Hypothalamus (tissue), 51 donors: ENCODE results near the gene CAMK2N2.

Experiments used
- DNase-seq, 51 donors: peaks; one replicate each; lab custom pipeline; 2025; lab: John Stamatoyannopoulos, UW

Gene CAMK2N2

GRCh38 chr3:184261270-184261853, at the start of gene CAMK2N2:
CAMK2N2 (minus strand) TSS chr3:184261553; CDS start chr3:184261285, 268 bp downstream.
- peak in 41 of 51 donors; percentile 19 to 78 (median 55) for DNase-seq

DNA sequence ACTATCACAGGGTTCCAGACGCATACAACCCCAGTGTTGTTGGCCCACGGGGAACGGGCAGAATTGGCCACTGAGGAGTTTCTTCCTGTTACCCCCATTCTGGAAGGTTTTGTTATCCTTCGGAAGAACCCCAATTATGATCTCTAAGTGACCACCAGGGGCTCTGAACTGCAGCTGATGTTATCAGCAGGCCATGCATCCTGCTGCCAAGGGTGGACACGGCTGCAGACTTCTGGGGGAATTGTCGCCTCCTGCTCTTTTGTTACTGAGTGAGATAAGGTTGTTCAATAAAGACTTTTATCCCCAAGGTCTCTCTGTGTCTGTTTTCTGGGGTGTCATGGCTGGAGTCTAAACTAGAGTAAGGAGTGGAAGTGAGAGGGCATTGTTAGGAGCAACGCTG, 47.4 kb upstream of the CAMK2N2 start:
- DNase-seq = no peak

GRCh38 chr3:184307915-184308314, 46.6 kb upstream of the CAMK2N2 start:
- DNase-seq = no peak

DNA sequence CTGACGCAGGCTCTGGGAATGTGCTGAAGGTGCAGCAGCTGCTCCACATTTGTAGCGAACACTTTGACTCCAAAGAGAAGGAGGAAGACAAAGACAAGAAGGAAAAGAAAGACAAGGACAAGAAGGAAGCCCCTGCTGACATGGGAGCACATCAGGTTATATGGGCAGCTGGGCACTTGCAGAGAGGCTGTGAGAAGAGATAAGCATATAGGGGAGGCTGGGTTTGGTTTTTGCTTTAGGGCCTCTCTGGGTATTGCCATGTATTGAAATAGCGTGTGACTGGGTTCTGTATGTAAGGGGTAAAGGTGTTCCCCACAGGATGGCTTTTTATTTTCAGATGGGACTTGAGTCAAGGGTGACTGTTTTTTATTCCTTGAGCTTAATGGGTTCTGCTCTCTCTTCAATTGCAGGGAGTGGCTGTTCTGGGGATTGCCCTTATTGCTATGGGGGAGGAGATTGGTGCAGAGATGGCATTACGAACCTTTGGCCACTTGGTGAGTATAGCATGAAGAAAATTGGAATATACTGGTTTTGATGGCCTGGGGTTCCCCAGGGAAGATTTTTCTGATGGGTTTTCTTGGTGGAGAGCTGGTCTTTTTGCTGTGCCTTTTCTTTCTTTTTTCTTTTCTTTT, 45.1 kb upstream of the CAMK2N2 start:
- no peak for DNase-seq

DNA sequence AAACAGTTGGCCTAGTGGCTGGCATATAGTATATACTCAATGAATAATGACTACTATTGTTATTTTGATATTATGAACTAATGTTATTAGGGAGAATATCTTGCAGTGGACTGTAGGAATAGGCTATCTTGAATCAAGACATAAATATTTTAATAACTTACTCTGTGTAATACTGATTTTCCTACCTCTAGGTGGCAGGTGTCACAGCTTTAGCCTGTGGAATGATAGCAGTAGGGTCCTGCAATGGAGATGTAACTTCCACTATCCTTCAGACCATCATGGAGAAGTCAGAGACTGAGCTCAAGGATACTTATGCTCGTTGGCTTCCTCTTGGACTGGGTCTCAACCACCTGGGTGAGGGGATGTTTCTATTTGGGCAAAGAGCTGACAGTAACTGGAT, 44.2 kb upstream of the CAMK2N2 start:
- DNase-seq = no peak

- no peak for DNase-seq
These were observed 39.0 kb upstream of the CAMK2N2 start for GRCh38 chr3:184300378-184300720.

- DNase-seq = peak in 1 of 51 donors; percentile 33
These were observed 38.4 kb upstream of the CAMK2N2 start for GRCh38 chr3:184299488-184300377.

DNA sequence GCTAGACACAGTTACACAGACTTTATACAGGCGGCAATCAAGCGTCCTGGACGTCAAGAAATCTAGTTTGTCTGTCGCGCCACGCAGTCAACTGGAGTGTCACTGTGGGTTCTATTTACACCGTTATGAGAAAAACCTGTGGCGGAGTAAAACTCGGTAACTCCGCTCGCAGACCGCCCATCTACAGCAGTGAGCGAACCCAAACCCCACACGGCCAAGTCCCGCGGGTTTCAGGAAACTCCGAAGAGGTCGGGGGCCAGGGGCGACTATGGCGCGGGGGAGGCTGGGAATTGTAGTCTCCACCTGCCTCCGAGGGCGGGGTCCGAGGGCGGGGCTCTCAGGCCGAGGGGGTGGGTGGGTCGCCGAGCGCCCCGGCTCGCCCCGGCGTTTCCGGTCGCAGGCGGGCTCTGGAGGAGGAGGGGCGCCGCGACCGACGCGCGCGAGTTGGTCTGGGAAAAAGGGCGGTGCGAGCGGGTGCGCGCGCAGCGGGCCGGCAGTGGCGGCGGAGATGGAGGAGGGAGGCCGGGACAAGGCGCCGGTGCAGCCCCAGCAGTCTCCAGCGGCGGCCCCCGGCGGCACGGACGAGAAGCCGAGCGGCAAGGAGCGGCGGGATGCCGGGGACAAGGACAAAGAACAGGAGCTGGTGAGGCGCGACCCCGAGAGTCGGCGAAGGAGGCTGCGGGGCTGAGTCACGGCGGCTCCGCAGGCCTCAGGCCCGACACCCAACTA, 37.6 kb upstream of the CAMK2N2 start, which contains the start of gene PSMD2:
Gene PSMD2 (plus strand): TSS at position 483 of the 729 bp plus-strand sequence. CDS start 26 bp downstream, at position 509.
- peak; percentile 68 to 99 (median 95) for DNase-seq

- DNase-seq = no peak
These were observed 35.3 kb upstream of the CAMK2N2 start for GRCh38 chr3:184296616-184297015.

- no peak for DNase-seq
These were observed 34.4 kb upstream of the CAMK2N2 start for GRCh38 chr3:184295771-184296170.

- no peak for DNase-seq
These were observed 30.5 kb upstream of the CAMK2N2 start for GRCh38 chr3:184291738-184292445.

GRCh38 chr3:184291044-184291737, 29.8 kb upstream of the CAMK2N2 start:
- DNase-seq = no peak

DNA sequence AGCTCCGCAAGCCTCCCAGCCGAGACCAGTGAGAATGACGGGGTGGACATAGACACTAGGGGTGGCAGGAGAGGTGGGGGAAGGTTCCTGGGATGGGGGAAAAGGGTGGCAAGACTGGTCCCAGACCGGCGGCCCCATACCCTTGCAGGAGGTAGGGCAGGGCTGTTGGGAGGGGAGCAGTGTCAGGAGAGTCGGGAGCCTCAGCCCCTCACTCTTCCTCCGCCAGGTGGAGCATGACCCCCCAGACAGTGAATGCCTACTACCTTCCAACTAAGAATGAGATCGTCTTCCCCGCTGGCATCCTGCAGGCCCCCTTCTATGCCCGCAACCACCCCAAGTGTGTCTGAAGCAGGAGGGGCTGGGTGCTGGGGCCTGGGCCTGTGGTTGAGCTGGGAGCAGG, 29.0 kb upstream of the CAMK2N2 start:
- DNase-seq = no peak

DNA sequence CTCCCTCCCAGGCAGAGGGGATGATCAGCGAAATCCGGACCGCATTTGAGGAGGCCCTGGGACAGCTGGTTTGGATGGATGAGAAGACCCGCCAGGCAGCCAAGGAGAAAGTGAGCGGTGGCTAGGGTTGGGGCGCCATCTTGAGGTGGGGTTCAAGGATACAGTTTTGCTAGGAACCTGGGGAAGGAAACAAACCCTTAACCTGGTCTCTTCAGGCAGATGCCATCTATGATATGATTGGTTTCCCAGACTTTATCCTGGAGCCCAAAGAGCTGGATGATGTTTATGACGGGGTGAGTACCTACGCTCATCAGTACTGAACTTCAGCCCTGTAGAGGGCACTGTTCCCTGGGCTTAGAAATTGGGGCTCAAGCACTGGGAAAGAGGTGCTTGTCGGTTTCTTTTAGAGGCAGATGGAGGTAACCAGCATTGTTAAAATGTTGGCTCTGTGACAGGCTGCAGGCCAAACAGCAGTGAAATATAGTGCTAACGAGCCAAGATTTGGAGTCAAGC, 28.1 kb upstream of the CAMK2N2 start:
- peak in 28 of 51 donors; percentile 1 to 60 (median 17) for DNase-seq

DNA sequence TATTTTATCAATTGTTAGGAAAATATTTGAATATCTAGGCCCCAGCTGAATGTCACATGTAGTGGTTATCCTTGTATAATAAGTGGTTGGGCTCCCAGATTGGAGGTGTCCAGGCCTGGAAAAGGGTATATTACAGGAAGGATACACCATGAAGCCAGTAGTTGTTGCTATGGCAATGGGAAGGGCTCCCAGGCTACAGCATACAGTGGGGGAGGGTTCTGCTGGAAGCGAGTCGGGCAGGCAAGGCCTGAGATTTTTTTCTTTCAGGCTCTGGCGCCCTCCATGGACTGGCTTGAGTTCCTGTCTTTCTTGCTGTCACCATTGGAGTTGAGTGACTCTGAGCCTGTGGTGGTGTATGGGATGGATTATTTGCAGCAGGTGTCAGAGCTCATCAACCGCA, 23.3 kb upstream of the CAMK2N2 start:
- DNase-seq = peak in 34 of 51 donors; percentile 5 to 75 (median 44)

- DNase-seq = no peak
These were observed 22.3 kb upstream of the CAMK2N2 start for GRCh38 chr3:184283681-184284080.

GRCh38 chr3:184282941-184283340, 21.6 kb upstream of the CAMK2N2 start:
- DNase-seq = no peak

DNA sequence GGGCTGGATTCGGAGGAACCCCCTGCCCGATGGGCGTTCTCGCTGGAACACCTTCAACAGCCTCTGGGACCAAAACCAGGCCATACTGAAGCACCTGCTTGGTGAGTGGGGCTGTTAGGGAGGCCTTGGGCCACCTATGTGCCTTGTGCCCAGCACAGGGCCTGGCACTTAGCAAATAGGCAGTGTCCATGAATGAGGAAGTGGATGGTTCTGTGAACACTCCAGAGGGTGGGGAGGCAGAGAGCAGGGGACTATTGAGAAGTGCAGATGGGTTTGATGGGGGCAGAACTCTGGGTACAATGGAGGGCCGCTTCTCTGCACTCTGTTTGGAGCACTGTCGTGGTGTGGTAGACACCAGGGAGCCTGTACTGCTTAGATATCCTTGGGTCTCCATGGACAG, 16.0 kb upstream of the CAMK2N2 start:
- no peak for DNase-seq
